Cardiac muscle cell (in vitro differentiated cells and primary cell): ENCODE results near the gene DEPDC4. TPM values are rescaled to one million over a fixed set of nuclear protein-coding genes. Genes with fewer than 3 reads are reported as not detected.

Experiments used
- DNase-seq, 2 donors: peaks; one replicate each; pipeline versions ENCODE4 v3.0.0 to v3.0.0-alpha.2; 2010 to 2017; ENCODE audit warnings: low read depth in 1 of 2, low spot score in 1 of 2
- H3K27ac ChIP-seq: fragments of 200-600 bp; sonication (generic); 2 replicates; pipeline ENCODE4 v1.5.1; 2016
- H3K27me3 ChIP-seq: fragments of 200-600 bp; sonication (generic); 2 replicates; pipeline ENCODE4 v1.6.0; 2016; ENCODE audit warnings: control low read depth
- H3K36me3 ChIP-seq: fragments of 200-600 bp; sonication (generic); 2 replicates; pipeline ENCODE4 v1.5.1; 2016; ENCODE audit warnings: control low read depth
- H3K4me1 ChIP-seq: fragments of 200-600 bp; sonication (generic); 2 replicates; pipeline ENCODE4 v1.8.1; 2017; ENCODE audit warnings: low read depth, mild to moderate bottlenecking, mixed run types
- H3K4me3 ChIP-seq: fragments of 200-600 bp; sonication (generic); 2 replicates; pipeline ENCODE4 v1.5.1; 2016; ENCODE audit warnings: mild to moderate bottlenecking
- H3K9me3 ChIP-seq: fragments of 200-600 bp; sonication (generic); 2 replicates; pipeline ENCODE4 v1.5.1; 2017; ENCODE audit warnings: low read depth, mild to moderate bottlenecking, control low read depth
- CTCF ChIP-seq: IDR thresholded peaks from 2 replicates; pipeline ENCODE4 v1.5.1; 2012; ENCODE audit warnings: low read depth, mild to moderate bottlenecking, low read length
- polyA plus RNA-seq: library from polyadenylated mRNA; unstranded; fragments of >200 nt; fragmentation: Nextera tagmentation; extraction: Ambion mirVana; gene quantifications from 2 replicates; pipeline ENCODE4 v1.2.1, GENCODE V29; 2016
- total RNA-seq: library from RNA; depleted of rRNA; stranded (reverse); fragments of >200 nt; gene quantifications from 2 replicates; pipeline ENCODE4 v1.2.3, GENCODE V29; 2016

DEPDC4 gene
- total and polyA plus RNA-seq, 2 experiments from 2014 or later: 1.5 to 5.4 TPM

- Histone ChIP-seq H3K36me3 (peaks cover 44% of the 10 kb centered on the region), H3K4me3 (no peak overlapping the region), H3K4me1 (no peaks in the 10 kb centered on the region), H3K27me3 (no peaks in the 10 kb centered on the region), H3K27ac (no peak overlapping the region), H3K9me3 (no peaks in the 10 kb centered on the region)
- TF ChIP-seq CTCF: no peak
- no peak for DNase-seq
These were observed 50.5 kb downstream of the DEPDC4 start for GRCh38 chr12:100216337-100216736.

- H3K27ac ChIP-seq: no peak overlapping the region
- no peak overlapping the region for H3K4me3 ChIP-seq
- DNase-seq: no peak
- H3K27me3 ChIP-seq: no peaks in the 10 kb centered on the region
- no peak for TF ChIP-seq CTCF
- no peaks in the 10 kb centered on the region for H3K9me3 ChIP-seq
- H3K4me1 ChIP-seq: no peaks in the 10 kb centered on the region
- H3K36me3 ChIP-seq: peaks cover 49% of the 10 kb centered on the region
These were observed 51.7 kb downstream of the DEPDC4 start for GRCh38 chr12:100215209-100215608.

GRCh38 chr12:100214518-100214917, 52.4 kb downstream of the DEPDC4 start:
- Histone ChIP-seq H3K4me1 (no peaks in the 10 kb centered on the region), H3K36me3 (peaks cover 49% of the 10 kb centered on the region), H3K4me3 (no peak overlapping the region), H3K9me3 (no peaks in the 10 kb centered on the region), H3K27ac (no peak overlapping the region), H3K27me3 (no peaks in the 10 kb centered on the region)
- no peak for DNase-seq
- no peak for TF ChIP-seq CTCF

DNA sequence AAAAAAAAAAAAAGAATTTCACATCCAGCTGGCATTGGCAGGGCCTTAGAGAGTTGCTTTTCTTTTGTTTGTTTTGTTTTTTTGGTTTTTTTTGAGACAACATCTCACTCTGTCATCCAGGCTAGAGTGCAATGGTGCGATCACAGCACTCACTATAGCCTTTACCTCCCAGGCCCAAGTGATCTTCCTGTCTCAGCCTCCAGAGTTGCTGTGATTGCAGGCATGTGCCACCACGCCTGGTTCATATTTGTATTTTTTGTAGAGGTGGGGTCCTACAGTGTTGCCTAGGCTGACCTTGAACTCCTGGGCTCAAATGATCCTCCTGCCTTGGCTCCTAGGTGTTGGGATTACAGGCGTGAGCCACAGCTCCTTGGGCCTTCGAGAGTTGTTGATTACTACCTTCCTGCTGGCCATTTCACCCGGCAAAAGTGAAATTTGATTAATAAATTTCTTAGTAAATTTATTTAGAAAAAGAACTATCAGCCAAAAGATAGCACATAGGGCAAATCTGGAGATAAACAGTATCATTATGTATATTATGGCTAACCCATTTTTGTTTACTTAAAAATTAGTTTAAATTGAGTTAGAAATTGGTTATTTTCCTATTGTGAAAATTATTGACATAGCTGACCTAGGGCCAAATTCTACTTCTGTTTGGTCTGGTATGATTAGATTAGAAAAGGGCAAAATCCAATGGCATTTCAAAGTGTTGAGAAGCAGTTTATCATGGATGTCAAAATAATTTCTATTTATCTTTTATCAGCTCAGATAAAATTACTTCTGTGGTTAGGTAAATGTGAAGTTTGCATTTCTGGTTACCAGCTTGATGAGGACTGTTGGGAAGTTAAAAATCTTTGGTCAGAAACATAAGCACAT, 53.6 kb downstream of the DEPDC4 start:
- TF ChIP-seq CTCF: no peak

DNA sequence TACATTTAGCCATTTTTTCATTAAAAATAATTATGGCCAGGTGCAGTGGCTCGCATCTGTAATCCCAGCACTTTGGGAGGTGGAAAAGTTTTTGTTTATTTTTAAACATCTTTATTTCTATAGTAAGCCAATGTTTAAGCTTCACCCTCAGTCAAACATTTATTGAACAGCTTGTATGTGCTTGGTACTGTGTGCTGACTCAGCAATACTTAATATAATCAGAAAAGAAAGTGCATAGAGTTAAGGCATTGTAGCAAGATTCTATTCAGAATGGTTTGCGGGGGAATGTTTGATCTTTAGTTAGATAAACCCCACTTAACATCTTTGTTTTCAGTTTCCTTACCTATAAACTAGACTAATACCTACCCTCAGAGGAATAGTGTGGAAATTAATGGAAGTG, 55.2 kb downstream of the DEPDC4 start:
- no peak for TF ChIP-seq CTCF
- Histone ChIP-seq H3K4me3 (no peak overlapping the region), H3K27ac (no peak overlapping the region), H3K4me1 (no peaks in the 10 kb centered on the region), H3K36me3 (peaks cover 53% of the 10 kb centered on the region), H3K9me3 (no peaks in the 10 kb centered on the region), H3K27me3 (no peaks in the 10 kb centered on the region)
- no peak for DNase-seq

More for the DNA sequence above, 53.6 kb downstream of the DEPDC4 start:
- Histone ChIP-seq H3K27ac (no peak overlapping the region), H3K27me3 (no peaks in the 10 kb centered on the region), H3K9me3 (no peaks in the 10 kb centered on the region), H3K4me3 (no peak overlapping the region), H3K4me1 (no peaks in the 10 kb centered on the region), H3K36me3 (peaks cover 49% of the 10 kb centered on the region)
- no peak for DNase-seq
